GM03348 (cell line): ENCODE results near the gene PSMB3.
"Not testable (repeated sequence)": the region's sequence is repeated elsewhere in the genome, so short reads cannot be mapped to it uniquely, and the experiment has no call there.

Experiments
- DNase-seq: peaks from one replicate; pipeline ENCODE4 v3.0.0; 2012; ENCODE audit warnings: low spot score

The PSMB3 gene

DNA sequence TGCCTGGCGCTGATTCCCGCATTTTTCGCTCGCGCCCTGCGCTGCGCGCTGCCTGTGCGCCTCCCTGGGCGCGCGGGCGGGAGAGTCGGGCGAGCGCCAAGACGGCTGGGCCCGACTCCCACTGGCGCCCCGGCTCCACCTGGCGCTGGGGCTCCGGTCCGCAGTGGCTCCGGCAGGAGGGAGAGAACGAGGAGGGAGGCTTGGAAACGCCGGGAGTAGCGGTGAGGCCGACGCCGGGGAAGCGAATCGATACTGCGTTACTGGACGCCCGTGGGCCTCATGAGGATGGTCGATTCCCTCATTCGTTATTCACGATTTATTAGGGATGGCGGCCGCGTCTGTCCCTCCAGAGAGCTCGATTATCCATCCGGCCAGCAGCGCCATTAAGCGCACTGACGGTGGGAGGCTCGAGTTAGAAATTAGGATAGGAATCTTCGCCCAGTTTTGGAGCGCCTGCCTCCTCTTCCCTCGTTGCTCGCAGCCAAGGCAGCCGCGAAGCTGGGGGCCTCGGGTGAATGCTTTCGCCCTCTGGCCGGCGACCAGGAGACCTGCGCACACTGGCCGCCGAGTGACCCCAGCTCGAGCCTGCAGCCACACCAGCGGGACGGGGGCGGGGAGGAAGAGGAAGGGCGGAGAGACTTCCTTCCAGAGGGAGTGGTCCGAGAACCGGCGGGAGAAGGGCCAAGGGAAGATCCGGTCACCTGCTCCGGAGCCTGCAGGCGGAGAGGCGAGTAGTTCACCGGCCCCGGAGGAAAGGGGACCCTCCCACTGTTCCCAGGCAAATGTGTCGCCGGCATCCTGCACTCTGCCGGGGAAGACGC, 3.1 kb upstream of the PSMB3 start:
- DNase-seq: peak; percentile 75

- DNase-seq: no peak
Observed at GRCh38 chr17:38750044-38750311, 2.6 kb upstream of the PSMB3 start.

- DNase-seq: no peak
Observed at GRCh38 chr17:38750312-38751121, 2.0 kb upstream of the PSMB3 start.

GRCh38 chr17:38751144-38751807, 1.3 kb upstream of the PSMB3 start:
- peak; percentile 21 for DNase-seq

GRCh38 chr17:38751808-38752307, 683 bp upstream of the PSMB3 start:
- DNase-seq: peak; percentile 89

- no peak for DNase-seq
Observed at GRCh38 chr17:38753071-38753506, 548 bp downstream of the PSMB3 start.

DNA sequence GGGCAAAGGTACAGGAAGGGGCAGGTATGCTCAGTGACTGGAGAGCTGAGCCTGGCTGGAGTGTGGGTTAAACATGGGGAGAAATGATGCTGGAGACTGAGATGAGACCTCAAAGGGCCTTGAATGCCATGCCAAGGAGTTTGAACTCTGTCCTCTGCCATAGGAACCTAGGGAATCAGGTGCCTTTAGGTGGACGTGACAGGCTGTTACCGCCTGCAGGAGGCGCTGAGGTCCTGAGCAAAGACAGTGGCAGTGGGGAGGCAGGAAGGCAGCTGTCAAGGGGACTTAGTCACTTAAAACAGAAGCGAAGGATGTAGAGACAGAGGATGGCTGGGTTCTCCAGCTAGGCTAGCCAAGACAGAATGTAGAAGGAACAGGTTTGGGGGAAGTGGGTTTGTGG, 9.1 kb downstream of the PSMB3 start:
- no peak for DNase-seq

DNA sequence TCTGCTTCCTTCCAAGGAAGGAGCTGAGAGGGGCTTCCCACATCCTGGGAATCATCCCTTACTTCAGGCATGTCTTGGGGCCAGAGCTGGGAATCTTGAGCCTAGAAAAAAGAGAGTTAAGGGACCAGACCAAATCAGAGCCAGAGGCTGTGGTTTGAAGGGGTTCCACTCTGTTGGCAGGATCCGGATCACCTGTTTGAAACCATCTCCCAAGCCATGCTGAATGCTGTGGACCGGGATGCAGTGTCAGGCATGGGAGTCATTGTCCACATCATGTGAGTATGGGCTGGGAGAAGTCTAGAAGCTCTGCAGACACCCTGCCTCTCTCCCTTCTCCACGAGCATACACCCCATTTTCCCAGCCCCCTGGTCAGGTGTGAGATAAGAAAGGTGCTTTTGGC, 9.7 kb downstream of the PSMB3 start:
- no peak for DNase-seq

DNA sequence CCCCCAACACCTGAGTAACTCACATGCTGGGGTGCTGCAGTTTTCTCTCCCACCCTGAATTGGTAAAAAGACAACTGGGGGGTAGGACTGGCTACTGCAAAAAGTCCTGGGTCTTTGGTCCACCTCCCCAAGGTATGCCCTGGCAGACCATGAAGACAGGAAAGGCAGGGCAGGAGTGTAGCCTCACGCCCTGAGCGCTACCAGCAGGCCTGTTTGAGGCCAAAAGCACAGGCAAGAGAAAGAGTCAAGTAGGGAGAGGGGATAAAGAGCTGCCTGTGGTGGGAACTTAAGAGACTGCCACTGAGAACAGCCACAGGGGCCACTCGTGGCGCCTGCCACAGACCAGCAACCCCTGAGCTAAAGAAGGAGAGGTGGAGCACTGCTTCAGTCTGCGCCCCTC, 13.8 kb downstream of the PSMB3 start:
- no peak for DNase-seq

GRCh38 chr17:38768417-38768816, 15.9 kb downstream of the PSMB3 start:
- DNase-seq: no peak

DNA sequence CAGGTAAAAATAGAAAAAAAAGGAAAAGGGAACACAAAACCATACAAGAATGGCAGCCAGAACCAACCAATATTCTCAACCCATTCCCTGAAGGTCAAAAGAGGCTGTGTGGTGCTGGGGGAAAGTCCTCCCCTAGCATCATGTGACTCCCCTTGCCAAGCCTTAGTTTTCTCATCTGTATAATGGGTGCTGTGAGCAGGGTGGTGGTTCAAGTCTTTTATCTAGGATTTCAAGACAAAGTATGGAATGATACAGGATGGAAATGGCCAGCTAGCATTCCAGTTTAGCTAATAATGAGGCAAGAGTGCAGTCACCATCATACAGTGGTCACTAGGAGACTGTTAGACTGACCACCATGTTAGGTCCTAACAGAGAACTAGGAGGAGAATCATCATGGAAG, 20.7 kb downstream of the PSMB3 start:
- no peak for DNase-seq

DNA sequence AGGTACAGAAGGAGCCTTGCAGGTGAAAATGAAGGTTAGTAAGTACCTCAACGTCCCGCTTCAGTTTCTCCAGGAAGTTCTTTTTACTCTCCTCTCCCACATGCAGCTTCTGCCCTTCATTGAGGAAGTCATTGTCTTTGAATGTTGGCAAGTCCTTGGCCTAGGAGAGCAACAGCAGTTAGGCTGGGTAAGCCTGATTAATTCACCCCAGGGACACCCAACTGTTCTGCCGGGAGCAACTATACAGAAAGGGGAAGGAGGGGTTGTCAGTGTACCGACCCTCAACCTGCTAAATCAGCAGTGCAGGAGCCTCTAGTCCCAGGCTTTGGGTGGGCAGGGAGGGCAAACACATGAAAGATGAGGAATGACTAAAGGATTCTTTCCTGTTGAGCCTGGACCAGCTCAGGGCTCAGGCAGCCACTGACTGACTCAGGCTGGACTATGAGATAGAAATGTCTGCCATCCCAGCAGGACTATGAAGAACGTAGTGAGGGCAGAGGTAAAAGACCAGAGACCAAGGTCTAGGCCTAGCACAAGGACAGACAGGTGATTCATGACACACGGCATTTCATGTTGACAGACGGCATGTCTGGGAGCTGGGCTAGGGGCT, 25.2 kb downstream of the PSMB3 start:
- no peak for DNase-seq

DNA sequence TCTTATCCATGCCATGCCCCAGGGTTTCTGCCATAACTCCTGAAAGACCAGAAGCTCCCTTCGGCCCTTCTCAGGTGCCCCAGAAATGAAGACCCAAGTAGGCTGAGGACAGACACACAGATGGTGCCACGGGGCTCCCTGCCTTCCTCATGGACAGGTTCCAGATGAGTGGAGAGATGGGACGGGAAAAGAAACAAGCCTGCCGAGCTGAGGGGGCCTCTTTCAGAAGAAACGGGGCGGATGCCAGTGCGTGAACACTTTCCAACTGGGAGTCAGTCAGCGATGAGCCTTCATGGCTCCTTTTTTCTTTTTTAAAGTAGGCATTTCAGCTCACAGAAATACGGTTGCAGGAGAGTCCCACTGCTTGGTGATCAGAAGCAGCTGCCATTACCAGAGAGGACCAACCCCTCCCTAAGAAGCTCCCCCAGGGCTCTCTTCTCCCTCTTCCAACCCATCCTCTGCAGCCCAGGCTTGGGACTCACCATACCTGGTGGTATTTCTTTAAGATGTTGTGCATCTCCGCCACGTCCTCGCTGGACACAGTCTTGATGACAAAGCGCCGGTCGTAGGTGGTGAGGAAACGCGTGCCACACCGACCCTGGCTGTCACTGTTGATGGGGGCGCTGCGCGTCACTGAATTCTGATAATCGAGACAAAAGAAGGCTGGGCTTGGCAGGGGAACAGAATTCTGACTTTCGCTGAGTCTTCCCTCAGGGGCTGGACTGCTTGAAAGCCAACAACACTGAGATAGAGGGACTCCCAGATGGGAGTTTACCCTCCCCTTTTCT, 27.6 kb downstream of the PSMB3 start:
- no peak for DNase-seq

GRCh38 chr17:38783227-38783626, 30.7 kb downstream of the PSMB3 start:
- no peak for DNase-seq

DNA sequence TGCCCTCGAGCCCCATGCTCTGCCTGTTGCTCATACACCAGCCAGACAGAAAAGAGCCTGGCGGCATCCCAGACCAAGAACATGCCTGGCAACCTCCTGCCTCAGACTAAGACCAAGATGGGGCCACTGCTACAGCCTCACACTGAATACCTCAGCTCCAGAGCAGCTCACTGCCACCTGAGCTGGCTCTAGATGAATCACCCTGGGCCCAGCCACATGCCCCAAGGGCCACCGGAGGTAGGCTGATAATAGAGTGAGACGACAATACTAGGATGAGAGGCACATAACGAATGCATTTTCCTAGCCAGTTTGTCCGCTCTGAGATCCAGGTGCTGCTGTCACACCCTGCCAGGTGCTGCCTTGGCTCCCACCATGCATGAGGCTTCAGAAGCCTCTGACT, 33.8 kb downstream of the PSMB3 start:
- no peak for DNase-seq

GRCh38 chr17:38787999-38788398, 35.5 kb downstream of the PSMB3 start:
- DNase-seq: not testable (repeated sequence)

DNA sequence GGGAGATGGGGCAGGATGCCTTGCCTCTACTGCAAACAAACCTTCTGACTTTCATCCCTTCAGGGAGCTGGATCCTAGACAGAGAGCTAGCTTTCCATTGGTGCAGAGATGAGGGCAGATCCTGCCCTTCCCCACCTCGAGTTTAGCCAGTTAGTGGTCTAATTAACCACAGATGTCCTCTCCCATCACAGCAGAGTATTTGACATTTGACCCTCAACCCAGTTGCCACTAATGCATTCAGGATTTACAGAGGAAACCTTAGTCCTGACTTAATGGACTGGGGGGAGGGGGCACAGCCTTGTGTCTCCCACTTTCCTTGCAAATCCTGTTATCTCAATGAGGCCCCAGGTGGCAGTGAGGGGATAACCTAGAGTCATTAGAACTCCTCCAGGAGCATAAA, 36.6 kb downstream of the PSMB3 start:
- DNase-seq: peak; percentile 37

- not testable (repeated sequence) for DNase-seq
Observed at GRCh38 chr17:38790148-38790707, 37.7 kb downstream of the PSMB3 start.

GRCh38 chr17:38791162-38791561, 38.6 kb downstream of the PSMB3 start:
- DNase-seq: no peak

- no peak for DNase-seq
Observed at GRCh38 chr17:38794221-38794620, 41.7 kb downstream of the PSMB3 start.

GRCh38 chr17:38796451-38797157, 44.1 kb downstream of the PSMB3 start:
- DNase-seq: no peak
